HG02759 (cell line): ENCODE measurements around the gene LIG1.

Source experiments
- ATAC-seq: cut with Tn5 transposase; IDR thresholded peaks from one replicate; pipeline ENCODE4 v1.9.1; 2021; ENCODE audit warnings: mild to moderate bottlenecking, moderate library complexity; ENCODE audit not compliant: unreplicated experiment

The LIG1 gene

GRCh38 chr19:48182434-48182833 lies 12.3 kb upstream of the LIG1 start:
- ATAC-seq = no peak

- no peak for ATAC-seq
These were observed 11.4 kb upstream of the LIG1 start for GRCh38 chr19:48181505-48181904.

DNA sequence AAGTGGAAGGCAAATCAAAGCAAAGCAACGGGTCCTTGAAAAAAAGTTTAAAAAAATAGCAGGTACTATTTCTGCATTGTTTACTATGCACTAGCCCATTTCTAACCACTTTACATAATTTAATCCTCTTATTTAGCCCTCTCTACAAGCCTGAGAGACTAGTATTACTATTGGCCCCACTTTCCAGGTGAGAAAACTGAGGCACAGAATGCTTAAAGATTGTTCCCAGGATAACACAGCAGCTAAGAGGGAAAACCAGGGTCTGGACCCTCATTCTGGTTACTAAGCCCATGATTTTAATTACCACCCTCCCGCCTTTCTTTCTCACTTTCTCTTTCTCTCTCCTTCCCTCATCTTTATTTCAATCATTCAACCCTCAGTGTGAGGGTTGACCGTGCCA lies 6.1 kb upstream of the LIG1 start:
- ATAC-seq = no peak

- no peak for ATAC-seq
These were observed 5.4 kb upstream of the LIG1 start for GRCh38 chr19:48175578-48175977.

GRCh38 chr19:48174445-48175030 lies 4.4 kb upstream of the LIG1 start:
- no peak for ATAC-seq

DNA sequence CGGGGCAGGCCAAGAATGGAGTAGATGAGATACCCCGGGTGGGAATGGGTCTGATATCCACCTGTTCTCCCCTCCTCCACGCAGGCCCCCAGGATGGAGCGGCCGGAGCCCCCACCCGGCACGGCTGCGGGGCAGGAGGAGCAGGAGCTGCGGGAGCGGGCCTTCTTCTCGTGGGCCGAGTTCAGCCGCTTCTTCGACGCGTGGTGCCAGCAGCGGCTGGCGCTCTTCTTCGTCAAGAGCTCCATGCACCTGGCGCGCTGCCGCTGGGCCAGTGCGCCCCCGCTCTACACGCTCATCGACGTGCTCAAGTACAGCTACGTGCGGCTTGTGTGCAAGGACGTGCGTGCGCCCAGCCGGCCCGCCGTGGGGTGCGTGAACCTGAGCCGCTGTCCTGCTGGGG lies 1.6 kb upstream of the LIG1 start:
- ATAC-seq = no peak

- ATAC-seq = no peak
These were observed 738 bp upstream of the LIG1 start for GRCh38 chr19:48170817-48171347.

GRCh38 chr19:48169578-48169938 lies 586 bp downstream of the LIG1 start:
- peak; percentile 7 for ATAC-seq

GRCh38 chr19:48168689-48169088 lies 1.5 kb downstream of the LIG1 start:
- no peak for ATAC-seq

DNA sequence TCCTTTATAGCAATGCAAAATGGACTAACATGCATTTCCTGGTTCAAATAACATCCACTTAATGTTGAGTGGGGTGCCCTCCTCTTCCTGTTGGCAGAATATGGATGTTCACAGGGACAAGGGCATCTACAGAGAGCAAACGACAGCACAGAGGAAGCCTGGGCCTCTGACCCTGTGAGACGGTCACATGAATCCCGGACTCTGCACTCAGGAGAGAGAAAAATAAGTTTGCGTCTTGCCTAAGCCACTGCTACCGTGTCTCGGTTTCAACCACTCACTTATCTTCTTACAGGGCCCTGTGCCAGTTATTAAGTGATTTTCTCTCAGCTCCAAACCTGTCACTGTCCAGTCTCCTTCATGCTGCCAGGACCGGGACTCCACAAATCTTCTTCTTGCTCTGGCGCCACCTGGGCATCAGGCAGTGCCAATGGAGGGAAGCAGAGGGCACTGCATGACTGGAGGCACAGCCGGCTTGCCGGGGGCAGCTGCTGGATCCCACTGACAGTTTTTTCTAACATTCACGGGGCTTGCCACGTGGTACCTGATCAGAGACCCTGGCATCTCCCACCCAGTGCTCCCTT lies 11.8 kb downstream of the LIG1 start:
- ATAC-seq = no peak

DNA sequence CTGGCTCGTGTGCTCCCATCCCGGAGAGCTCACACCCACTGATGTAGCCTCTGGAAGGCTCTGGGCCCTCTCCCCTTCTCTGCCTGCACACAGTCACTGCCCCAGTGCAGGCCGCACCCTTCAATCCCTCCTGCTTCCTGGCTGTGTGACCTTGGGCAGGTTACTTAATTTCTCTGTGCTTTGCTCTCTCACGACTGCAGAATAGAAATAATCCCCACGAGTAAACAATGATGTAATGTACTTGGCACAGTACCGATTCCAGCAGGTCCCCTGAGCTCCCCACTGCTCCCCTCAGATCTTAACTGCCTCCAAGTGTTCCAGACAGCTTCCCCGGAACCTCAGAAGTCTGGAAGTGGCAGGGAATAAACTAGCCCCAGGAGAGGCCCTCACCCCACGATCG lies 16.1 kb downstream of the LIG1 start:
- ATAC-seq = no peak

- ATAC-seq = no peak
These were observed 17.6 kb downstream of the LIG1 start for GRCh38 chr19:48152551-48152950.

DNA sequence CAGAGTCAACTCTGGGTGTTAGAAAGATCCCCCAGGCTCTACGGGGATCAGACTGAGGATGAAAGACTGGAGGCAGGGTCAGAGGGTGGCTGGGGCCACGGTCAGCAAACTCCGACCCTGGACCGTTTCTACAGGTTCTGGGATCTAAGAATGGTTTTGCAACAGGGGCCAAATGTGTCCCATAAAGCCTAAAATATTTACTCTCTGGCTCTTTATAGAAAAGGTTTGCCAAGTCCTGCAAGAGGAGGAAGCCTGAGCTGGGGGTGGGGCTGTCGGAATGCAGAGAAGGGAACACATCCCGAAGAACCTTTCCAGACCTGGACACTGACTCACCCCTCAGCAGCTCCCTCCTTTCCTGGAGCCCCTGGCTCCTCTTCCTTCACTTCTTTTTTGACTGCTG lies 20.7 kb downstream of the LIG1 start:
- ATAC-seq = no peak

DNA sequence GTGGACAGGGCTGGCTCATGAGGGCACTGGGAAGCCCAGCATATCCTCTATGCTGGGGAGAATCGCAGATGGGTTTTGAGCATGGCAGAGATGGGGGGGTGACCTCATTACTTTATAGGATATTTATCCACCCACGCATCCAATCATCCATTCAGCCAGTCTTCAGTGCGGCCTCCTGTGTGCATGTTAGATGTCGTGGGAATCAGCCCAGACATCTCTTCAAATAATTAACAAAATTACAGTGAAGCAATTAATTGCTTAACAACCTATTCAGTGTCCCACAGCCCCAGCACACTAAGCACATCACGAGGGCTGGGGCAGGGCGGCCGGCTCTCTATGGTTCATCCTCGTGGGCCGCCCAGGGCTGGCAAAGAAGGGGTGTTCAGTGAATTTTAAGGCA lies 21.6 kb downstream of the LIG1 start:
- no peak for ATAC-seq

- ATAC-seq = no peak
These were observed 22.5 kb downstream of the LIG1 start for GRCh38 chr19:48147597-48148175.

DNA sequence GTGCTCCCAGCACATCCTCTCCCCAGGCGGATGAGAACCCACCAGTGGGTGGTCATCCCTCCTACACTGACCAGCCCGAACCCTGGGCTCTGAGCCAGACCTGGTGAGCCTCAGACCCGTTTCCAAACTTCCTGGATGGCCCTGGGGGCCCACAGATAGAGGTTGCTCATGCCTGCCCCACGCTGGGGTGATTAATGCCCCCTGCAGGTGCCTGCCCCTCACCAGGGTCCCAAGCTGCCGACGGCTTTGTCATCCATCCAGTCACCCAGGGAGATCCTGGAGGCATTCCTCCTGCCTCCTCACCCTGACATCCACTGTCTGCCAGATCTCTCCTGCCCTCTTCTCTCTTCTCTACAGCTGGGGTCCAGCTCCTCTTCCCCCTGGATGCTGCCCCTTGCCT lies 31.1 kb downstream of the LIG1 start:
- ATAC-seq = no peak

DNA sequence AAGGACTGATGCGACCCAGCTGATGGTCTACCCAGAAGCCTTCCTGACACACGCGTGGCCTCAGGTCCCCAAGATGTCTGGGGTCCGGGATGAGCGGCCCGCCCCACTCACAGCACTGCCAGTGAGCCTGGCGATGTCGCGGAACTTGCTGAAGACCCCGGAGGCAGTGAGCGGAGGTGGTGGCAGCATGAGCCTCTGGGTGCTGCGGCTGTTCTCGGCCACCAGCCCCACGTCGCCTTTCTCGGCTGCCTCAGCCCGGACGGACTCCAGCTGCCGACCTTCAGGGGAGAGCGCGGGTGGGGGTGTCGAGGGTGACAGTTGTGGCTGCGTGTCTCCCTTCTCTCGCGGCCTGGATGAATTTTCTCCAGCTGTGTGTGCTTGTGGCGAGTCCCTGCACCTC lies 32.7 kb downstream of the LIG1 start:
- no peak for ATAC-seq

- ATAC-seq = no peak
These were observed 33.6 kb downstream of the LIG1 start for GRCh38 chr19:48136547-48136946.

- no peak for ATAC-seq
These were observed 34.7 kb downstream of the LIG1 start for GRCh38 chr19:48135411-48135810.

- no peak for ATAC-seq
These were observed 37.0 kb downstream of the LIG1 start for GRCh38 chr19:48133094-48133493.

DNA sequence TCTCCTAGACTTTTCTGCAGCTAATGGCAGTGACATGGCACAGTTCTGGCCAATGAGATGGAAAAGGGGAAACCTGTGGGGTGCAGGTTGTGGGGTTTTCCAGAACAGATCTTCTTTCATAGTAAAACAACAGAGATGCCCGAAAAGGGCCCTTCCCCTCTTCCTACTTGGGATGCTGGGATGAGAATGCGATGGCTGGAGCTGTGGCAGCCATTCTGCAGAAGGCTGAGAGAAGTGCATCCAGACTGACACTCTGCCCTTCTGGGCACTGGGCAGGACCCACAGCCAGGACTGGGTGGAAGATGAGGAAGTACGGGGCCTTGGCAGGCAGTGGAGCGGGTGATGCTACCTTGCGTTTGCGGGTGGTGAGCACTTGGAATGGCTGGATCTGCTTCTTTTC lies 42.6 kb downstream of the LIG1 start:
- ATAC-seq = no peak

DNA sequence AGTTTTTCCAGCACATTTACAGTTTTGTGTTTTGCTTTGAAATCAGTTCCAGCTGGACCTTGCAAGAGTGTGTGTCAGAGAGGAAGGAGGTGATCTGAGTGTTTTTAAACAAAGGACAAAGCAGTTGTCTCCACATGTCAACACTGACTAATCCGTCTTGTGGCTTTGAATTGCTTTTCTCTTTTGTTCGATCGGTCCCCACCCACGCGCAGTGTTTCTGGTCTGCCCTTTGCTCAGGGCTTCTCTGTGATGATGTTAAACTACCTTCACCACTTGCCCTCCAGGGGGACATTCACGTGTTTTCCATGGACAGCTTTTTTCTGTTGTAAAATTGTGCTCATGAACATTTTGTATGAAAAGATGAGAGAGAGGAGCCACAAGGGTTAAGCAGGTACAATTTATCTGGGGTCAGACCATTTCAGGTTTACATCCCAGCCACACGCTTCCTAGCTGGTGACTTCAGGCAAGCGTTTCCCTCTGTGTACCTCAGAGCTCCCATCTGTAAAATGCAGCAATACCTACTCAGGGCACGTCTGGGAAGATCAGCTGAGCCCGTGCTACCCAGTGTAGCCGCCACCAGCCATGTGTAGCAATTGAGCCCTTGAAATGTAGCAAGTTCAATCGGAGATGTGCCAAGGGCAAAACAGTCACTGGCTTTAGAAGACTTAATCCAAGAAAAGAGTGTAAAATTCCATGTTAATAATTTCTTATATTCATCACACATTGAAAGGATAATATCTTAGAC lies 46.1 kb downstream of the LIG1 start:
- ATAC-seq = no peak
